Right forelimb (tissue), 1 donor: ENCODE data around the gene TMEM150C.

Experiments used
- DNase-seq: peaks from one replicate; pipeline ENCODE4 v3.0.0-alpha.2; 2018

The TMEM150C gene

DNA sequence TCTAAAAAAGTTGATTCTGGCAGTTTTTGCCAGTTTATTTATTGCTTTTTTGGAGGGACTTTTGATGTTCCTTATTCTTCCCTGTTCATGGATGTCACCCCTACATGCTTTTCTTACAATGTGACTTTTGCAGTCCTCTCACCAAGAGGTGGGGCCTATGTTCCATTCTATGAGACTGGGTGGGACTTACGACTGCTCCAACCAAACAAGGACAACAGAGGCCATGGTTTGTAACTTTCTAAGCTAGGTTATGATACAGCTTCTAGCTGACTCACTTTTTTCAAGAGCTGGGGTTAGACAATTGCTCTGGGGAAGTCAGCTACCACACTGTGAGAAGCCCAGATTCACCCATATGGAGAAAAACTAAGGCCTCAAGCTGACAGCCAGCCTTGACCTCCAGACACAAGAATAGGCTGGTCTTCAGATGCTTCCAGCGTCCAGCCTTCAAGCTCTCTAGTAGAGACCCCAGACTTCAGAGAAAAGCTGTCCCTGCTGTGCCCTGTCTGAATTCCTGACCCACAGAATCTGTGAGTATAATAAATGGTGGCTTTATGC is 91.9 kb downstream of the TMEM150C start:
- DNase-seq: no peak

GRCh38 chr4:82467471-82467870 is 94.3 kb downstream of the TMEM150C start:
- no peak for DNase-seq

GRCh38 chr4:82463221-82463620 is 98.6 kb downstream of the TMEM150C start:
- DNase-seq: no peak

- peak; percentile 95 for DNase-seq
These were observed 99.4 kb downstream of the TMEM150C start for GRCh38 chr4:82462415-82462831.

- no peak for DNase-seq
These were observed 100.1 kb downstream of the TMEM150C start for GRCh38 chr4:82461710-82462109.

- no peak for DNase-seq
These were observed 103.1 kb downstream of the TMEM150C start for GRCh38 chr4:82458729-82459128.

- no peak for DNase-seq
These were observed 104.5 kb downstream of the TMEM150C start for GRCh38 chr4:82457266-82457665.

- DNase-seq: no peak
These were observed 109.8 kb downstream of the TMEM150C start for GRCh38 chr4:82452026-82452425.

DNA sequence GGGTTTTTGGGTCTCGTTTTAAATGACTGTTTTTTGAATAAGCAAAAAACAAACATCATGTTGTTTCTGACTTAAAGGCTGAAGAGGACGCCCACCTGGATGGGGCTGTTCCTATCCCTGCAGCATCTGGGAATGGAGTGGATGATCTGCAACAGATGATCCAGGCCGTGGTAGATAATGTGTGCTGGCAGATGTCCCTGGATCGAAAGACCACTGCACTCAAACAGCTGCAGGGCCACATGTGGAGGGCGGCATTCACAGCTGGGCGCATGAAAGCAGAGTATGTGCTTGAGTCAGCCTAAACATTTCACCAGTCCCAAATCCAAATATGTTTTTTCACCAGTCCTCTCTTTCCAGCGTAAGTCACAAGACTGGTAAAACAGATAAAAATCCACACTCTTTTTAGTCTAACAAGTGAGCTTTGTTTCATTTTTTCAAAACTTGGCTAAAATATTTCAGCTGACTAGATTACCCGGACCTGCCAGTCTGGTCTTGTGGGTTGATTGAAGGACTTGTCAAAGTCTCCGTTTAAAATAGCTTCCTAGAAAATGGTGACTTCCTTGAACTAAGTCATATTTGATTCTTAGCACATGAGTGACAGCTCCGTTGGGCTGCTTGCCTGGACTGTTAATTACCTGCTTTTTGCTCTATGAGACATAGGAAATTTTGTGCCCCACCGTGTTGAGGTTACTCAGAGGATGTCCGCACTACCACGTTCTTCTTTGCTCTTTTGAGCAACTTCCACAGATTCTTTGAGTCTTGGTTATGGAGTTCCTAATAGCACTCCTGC is 110.6 kb downstream of the TMEM150C start:
- DNase-seq: peak; percentile 57

GRCh38 chr4:82447886-82448285 is 113.9 kb downstream of the TMEM150C start:
- no peak for DNase-seq

DNA sequence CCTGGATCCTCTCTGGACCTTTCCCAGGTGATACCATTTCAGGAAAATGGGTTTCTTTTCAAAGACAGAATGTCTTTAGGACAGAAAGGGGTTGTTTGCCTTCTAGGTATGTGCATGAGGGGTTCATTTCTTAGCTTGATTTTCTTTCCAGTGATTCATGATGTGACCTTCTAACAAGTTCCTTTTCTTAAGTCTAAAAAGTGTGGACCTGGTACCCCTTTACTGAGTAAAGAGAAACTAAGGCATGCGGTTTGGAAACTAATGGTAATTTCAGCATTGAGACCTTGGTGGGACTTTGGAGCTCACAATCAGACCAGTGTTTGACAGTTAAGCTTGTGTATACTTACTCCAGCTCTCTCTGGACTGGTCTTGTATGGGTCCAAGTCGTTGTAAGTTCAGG is 122.7 kb downstream of the TMEM150C start:
- no peak for DNase-seq

GRCh38 chr4:82437285-82438005 is 124.3 kb downstream of the TMEM150C start:
- DNase-seq: no peak

GRCh38 chr4:82436780-82437179 is 125.0 kb downstream of the TMEM150C start:
- DNase-seq: no peak

DNA sequence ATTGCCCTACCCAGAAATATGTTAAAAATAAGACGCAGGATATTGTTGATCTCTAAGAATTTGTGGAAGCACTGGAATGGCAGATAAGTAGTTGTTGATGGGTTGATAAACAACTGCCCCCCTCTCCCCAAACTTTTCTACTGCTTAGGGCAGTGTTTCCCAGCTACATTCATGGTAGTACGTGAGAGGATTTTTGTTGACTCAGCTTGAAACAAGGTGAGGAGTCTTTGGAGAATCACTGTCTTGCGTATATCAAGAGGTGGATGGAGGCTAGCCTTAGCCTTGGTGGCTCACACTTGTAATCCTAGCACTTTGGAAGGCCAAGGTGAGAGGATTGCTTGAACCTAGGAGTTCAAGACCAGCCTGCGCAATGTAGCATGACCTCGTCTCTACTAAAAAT is 125.7 kb downstream of the TMEM150C start:
- no peak for DNase-seq

GRCh38 chr4:82434949-82435348 is 126.8 kb downstream of the TMEM150C start:
- DNase-seq: no peak

- DNase-seq: no peak
These were observed 128.0 kb downstream of the TMEM150C start for GRCh38 chr4:82433791-82434190.
